Glutamatergic neuron (in vitro differentiated cells): ENCODE measurements around the gene CDS2. TPM values are rescaled to one million over a fixed set of nuclear protein-coding genes. Genes with fewer than 3 reads are reported as not detected.

Experiments
- DNase-seq: peaks from one replicate; pipeline ENCODE4 v3.0.0; 2022
- H3K27ac Mint-ChIP-seq: one replicate; pipeline ENCODE4 v1.8.0; 2020; ENCODE audit warnings: mild to moderate bottlenecking, mixed read lengths, inconsistent platforms; ENCODE audit not compliant: unreplicated experiment
- H3K27me3 Mint-ChIP-seq: one replicate; pipeline ENCODE4 v1.8.0; 2020; ENCODE audit warnings: mild to moderate bottlenecking, moderate library complexity, mixed read lengths, inconsistent platforms; ENCODE audit not compliant: unreplicated experiment
- H3K36me3 Mint-ChIP-seq: one replicate; pipeline ENCODE4 v1.8.0; 2020; ENCODE audit warnings: mild to moderate bottlenecking, mixed read lengths, inconsistent platforms; ENCODE audit not compliant: unreplicated experiment
- H3K4me1 Mint-ChIP-seq: one replicate; pipeline ENCODE4 v1.8.0; 2020; ENCODE audit warnings: mild to moderate bottlenecking, low read depth, mixed read lengths, inconsistent platforms; ENCODE audit not compliant: unreplicated experiment
- H3K4me3 Mint-ChIP-seq: one replicate; pipeline ENCODE4 v1.8.0; 2020; ENCODE audit warnings: mild to moderate bottlenecking, mixed read lengths, inconsistent platforms; ENCODE audit not compliant: unreplicated experiment
- H3K9me3 Mint-ChIP-seq: one replicate; pipeline ENCODE4 v1.8.0; 2020; ENCODE audit warnings: mild to moderate bottlenecking, moderate library complexity, mixed read lengths, inconsistent platforms; ENCODE audit not compliant: unreplicated experiment
- CTCF ChIP-seq: fragments of 200-600 bp; sonication (generic); IDR thresholded peaks from one replicate; pipeline ENCODE4 v1.5.0; 2021; ENCODE audit not compliant: partially characterized antibody, unreplicated experiment
- total RNA-seq: library from RNA; stranded (reverse); fragmentation: NEBNext Ultra II Directional; extraction: Animal tissue kit (Norgen Biotek cat#: 25700); gene quantifications from one replicate; pipeline ENCODE4 v1.2.1, GENCODE V29; 2021; ENCODE audit not compliant: unreplicated experiment

CDS2 gene
- total RNA-seq, 1 donor from 2014 or later, result 153 TPM

GRCh38 chr20:5118220-5119142, 8.3 kb upstream of the CDS2 start:
- peaks cover 1% of the 10 kb centered on the region for H3K27me3 Mint-ChIP-seq
- H3K36me3 Mint-ChIP-seq, result no peaks in the 10 kb centered on the region
- H3K9me3 Mint-ChIP-seq, result peaks cover 10% of the 10 kb centered on the region

GRCh38 chr20:5119143-5119434, 7.7 kb upstream of the CDS2 start:
- no peak for TF ChIP-seq CTCF
- DNase-seq, result no peak
- H3K9me3 Mint-ChIP-seq, result peaks cover 10% of the 10 kb centered on the region
- H3K4me3 Mint-ChIP-seq, result peak overlapping the region; percentile 94
- H3K4me1 Mint-ChIP-seq, result peaks cover 9% of the 10 kb centered on the region
- peak overlapping the region; percentile 33 for H3K27ac Mint-ChIP-seq
- H3K36me3 Mint-ChIP-seq, result no peaks in the 10 kb centered on the region
- H3K27me3 Mint-ChIP-seq, result peaks cover 1% of the 10 kb centered on the region

More at GRCh38 chr20:5118220-5119142, 8.3 kb upstream of the CDS2 start:
- TF ChIP-seq CTCF, result no peak
- Mint-ChIP-seq H3K27ac (peak overlapping the region; percentile 33), H3K4me1 (peaks cover 9% of the 10 kb centered on the region), H3K4me3 (peak overlapping the region; percentile 94)
- no peak for DNase-seq

GRCh38 chr20:5119435-5120184, 7.2 kb upstream of the CDS2 start, which contains the start of gene PCNA:
TSS of gene PCNA (minus strand) at chr20:5119958. CDS start at chr20:5119798, 160 bp downstream.
- no peak for TF ChIP-seq CTCF
- Mint-ChIP-seq H3K27ac (peak within 1 kb of the TSS; percentile 85), H3K36me3 (no peaks in the 10 kb centered on the region), H3K27me3 (peaks cover 1% of the 10 kb centered on the region), H3K4me3 (peak within 1 kb of the TSS; percentile 94), H3K9me3 (peaks cover 10% of the 10 kb centered on the region), H3K4me1 (peaks cover 9% of the 10 kb centered on the region)
- DNase-seq, result peak; percentile 96

GRCh38 chr20:5120185-5120476, 6.7 kb upstream of the CDS2 start:
- peaks cover 9% of the 10 kb centered on the region for H3K4me1 Mint-ChIP-seq
- H3K27me3 Mint-ChIP-seq, result peaks cover 1% of the 10 kb centered on the region
- no peak for DNase-seq
- peaks cover 10% of the 10 kb centered on the region for H3K9me3 Mint-ChIP-seq
- no peak for TF ChIP-seq CTCF
- H3K27ac Mint-ChIP-seq, result peak overlapping the region; percentile 85
- H3K4me3 Mint-ChIP-seq, result peak overlapping the region; percentile 94
- H3K36me3 Mint-ChIP-seq, result no peaks in the 10 kb centered on the region

GRCh38 chr20:5122873-5123260, 3.9 kb upstream of the CDS2 start:
- H3K4me3 Mint-ChIP-seq, result no peak overlapping the region
- no peak overlapping the region for H3K27ac Mint-ChIP-seq
- H3K27me3 Mint-ChIP-seq, result peaks cover 7% of the 10 kb centered on the region
- H3K36me3 Mint-ChIP-seq, result no peaks in the 10 kb centered on the region
- DNase-seq, result no peak
- H3K4me1 Mint-ChIP-seq, result peaks cover 8% of the 10 kb centered on the region
- peaks cover 19% of the 10 kb centered on the region for H3K9me3 Mint-ChIP-seq
- TF ChIP-seq CTCF, result no peak
